GM15510 (cell line): ENCODE data around the gene CC2D2A.

ENCODE experiments used
- POLR2A ChIP-seq: IDR thresholded peaks from 3 replicates; pipeline ENCODE4 v1.6.1; 2011; ENCODE audit warnings: borderline replicate concordance; ENCODE audit not compliant: insufficient read length; ENCODE audit errors: extremely low read depth

Gene CC2D2A

DNA sequence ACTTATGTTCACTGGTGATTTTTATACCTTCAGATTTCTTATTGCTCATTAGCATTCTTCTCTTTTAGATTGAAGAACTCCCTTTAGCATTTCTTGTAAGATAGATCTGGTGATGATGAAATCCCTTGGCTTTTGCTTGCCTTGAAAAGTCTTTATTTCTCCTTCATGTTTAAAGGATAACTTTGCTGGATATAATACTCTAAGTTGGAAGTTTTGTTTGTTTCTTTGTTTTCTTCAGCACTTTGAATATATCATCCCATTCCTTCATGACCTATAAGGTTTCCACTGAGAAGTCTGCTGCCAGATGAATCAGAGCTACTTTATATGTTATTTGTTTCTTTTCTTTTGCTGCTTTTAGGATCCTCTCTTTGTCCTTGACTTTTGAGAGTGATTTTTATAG lies 18.5 kb downstream of the CC2D2A start:
- no peak for TF ChIP-seq POLR2A

DNA sequence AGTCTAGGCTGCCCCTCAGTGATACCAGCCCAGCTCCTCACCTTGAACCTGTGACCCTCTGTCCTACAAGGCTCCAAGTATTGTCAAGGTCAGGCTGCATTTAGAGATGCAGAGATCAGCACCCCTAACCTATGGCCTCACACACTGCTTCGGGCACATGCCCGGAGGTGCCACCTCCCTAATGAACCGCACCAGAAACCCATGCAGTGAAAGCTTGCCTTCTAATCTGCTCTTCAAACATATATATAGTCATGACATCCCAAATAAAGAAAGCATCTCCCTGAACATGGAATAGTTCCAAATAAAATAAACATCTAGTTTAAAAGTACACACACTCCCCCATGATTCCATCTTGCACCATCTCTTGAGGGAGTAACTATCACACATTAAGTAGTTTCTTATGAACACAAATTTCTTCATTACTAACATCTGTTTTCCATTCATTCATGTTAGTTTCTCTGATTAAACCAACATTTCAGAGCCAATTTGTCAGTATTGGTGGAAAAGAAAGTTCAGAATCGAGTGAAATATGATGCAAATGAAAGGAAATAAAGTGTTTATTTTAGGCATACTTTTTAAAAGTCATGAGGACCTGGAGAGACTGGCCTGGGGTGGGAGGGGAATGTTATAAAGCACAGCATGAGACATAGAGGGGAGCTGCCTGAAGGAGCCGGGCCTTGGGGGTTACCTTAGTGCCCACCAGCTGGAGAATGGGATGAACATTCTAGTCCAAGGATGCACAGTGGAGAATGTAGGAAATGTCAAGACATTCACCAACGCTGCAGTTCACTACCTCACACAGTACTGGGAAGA lies 19.2 kb downstream of the CC2D2A start:
- TF ChIP-seq POLR2A, result no peak

GRCh38 chr4:15489551-15489950 lies 19.9 kb downstream of the CC2D2A start:
- TF ChIP-seq POLR2A, result no peak

DNA sequence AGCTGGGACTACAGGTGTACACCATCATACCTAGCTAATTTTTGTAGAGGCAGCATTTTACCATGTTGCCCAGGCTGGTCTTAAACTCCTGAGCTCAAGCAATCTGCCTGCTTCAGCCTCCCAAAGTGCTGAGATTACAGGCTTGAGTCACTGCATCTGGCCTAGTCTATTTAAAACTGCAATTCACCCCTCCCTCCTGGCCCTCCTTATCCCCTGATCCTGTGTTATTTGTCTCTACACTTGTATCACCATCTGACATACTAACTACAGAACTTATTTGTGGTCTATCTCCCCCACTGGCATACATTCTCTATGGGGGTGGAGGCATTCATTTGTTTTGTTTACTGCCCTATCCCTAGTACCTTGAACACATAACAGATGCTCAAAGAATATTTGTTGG lies 23.7 kb downstream of the CC2D2A start:
- TF ChIP-seq POLR2A, result no peak

DNA sequence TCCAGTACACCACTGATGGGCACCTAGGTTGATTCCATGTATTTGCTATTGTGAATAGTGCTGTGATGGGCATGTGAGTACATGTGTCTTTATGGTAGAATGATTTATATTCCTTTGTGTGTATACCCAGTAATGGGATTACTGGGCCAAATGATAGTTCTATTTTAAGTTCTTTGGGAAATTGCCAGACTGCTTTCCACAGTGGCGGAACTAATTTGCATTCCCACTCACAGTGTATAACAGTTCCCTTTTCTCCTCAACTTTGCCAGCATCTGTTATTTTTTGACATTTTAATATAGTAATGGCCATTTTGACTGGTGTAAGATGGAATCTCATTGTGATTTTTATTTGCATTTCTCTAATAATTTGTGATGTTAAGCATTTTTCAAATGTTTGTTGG lies 25.9 kb downstream of the CC2D2A start:
- TF ChIP-seq POLR2A, result no peak

- no peak for TF ChIP-seq POLR2A
Observed at GRCh38 chr4:15498356-15498755, 28.7 kb downstream of the CC2D2A start.

DNA sequence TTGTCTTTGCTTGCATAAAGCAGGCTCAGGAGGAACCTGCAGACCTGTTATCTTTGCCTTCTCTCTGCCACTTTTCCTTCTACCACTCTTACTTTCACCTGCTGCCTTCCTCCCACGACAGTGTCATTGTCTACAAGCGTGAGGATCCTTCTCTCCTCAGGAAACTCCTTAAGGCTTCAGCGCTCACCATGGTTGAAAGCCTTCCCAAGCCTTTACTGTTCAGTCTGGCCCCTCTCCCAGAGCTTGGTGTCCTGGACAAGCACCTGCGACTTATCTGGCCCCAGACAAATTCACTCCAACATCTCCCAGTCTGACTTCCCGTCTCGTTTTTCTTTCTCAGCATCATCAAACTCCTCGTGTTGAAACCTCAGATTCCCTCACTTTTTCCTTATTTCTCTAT lies 31.0 kb downstream of the CC2D2A start:
- TF ChIP-seq POLR2A, result no peak

- TF ChIP-seq POLR2A, result no peak
Observed at GRCh38 chr4:15501941-15502340, 32.3 kb downstream of the CC2D2A start.

DNA sequence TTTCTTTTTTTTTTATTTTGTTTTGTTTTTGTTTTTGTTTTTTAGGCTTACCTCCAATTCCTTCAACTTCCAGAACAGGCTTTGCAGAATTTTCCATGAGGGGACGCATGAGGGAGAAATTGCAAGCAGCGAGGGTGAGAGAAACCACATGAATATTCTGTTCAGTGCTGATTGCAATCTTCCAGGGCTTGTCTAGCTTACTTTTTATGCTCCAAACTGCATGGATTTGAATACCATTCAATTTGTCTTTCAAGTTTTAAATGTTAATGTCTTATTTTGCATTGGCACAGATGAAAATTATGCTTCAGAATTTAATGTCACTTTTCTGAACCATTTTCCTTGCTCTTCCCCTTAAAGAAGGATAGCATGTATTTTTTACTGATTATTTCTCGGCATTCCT lies 32.7 kb downstream of the CC2D2A start:
- TF ChIP-seq POLR2A, result no peak

DNA sequence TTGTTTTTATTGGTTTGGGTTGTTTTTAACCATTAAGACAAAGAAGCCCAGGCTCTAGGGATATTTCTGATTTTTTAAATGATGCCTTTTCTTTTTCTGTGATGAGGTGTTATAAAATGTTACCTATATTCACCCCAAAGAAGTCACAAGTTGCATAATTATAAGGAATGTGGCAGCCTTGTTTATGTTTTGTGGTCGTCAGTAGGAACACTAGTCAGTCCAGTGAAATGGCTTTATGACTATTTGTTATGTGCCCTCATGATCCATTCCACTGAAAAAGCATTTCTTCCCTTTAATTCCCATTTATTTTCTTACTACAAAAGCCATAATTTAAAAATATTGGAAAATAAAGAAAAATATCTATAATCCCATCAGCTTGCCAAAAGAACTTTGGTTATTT lies 34.4 kb downstream of the CC2D2A start:
- TF ChIP-seq POLR2A, result no peak

GRCh38 chr4:15506464-15506863 lies 36.8 kb downstream of the CC2D2A start:
- TF ChIP-seq POLR2A, result no peak

DNA sequence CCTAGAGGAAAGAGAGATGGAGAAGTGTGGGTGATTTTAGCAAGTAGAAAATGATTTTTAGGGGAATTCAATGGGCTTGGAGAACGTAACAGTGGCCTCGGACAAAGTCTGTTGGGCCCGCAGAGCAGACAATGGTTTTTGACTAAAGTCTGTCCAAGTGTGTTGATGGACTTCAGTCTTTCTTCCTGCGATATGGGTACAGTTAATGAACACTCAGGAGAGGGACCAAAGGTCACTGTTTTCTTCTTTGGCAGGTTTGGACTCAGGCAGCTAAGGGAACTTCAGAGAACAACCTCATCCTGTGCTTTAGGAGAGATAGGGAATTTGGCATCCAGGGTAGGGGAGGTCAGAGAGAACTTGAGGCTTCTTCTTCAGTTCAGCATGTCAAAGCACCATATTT lies 38.0 kb downstream of the CC2D2A start:
- TF ChIP-seq POLR2A, result no peak

- TF ChIP-seq POLR2A, result no peak
Observed at GRCh38 chr4:15510961-15511360, 41.3 kb downstream of the CC2D2A start.

DNA sequence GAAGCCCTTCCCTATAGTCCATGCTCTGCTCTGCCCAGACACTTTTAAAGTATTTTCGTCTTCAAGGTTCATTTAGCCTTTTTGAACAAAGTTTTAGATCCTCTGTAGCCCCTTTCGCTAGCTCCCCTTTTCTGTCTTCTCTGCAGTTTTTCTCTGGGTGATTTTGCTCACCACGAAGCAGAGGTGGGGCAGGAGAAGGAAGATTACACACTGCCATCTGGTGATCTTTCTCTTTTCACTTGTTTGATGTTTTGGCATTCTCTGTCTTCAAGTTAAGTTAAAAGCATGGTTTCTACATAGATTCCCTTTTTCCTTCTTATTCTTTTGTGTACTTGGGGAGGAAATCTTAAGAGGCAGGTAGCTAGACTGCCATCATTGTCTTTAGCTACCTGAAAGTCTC lies 43.9 kb downstream of the CC2D2A start:
- no peak for TF ChIP-seq POLR2A

GRCh38 chr4:15515106-15515505 lies 45.4 kb downstream of the CC2D2A start:
- no peak for TF ChIP-seq POLR2A

GRCh38 chr4:15516494-15516893 lies 46.8 kb downstream of the CC2D2A start:
- TF ChIP-seq POLR2A, result no peak

GRCh38 chr4:15521442-15522039 lies 51.9 kb downstream of the CC2D2A start:
- TF ChIP-seq POLR2A, result no peak

DNA sequence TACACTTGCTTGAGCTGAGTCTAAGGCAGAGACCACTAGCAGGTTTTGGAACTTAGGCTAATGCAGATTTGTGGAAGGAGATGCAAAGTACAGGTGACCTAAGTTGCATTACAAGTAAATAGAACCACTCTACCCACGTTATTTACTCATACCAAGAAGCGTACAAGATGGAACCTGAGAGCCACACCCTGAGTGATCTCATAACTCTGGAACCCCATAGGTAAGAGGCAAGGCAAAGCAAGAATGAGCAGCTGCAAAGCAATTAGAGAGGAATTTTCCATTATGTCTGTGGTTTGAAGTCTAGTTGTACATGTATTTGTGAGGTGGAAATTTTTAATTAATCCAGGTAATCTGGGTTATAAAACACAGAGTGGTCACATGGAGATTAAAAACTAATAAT lies 55.4 kb downstream of the CC2D2A start:
- TF ChIP-seq POLR2A, result no peak
